PC-3 (cell line): Measurements from ENCODE around the gene CMTM6.

ENCODE experiments used
- EZH2 ChIP-seq: fragments of 300-600 bp; sonication (generic); IDR thresholded peaks from one replicate; pipeline ENCODE4 v1.6.1; 2017; ENCODE audit warnings: antibody characterized with exemption, mild to moderate bottlenecking, low read length; ENCODE audit not compliant: unreplicated experiment
- EZH2phosphoT487 ChIP-seq: fragments of 300-600 bp; sonication (generic); IDR thresholded peaks from 2 replicates; pipeline ENCODE4 v1.6.1; 2018; ENCODE audit warnings: mild to moderate bottlenecking, antibody characterized with exemption, low read length, borderline replicate concordance
- TF ChIP-seq, protein P1 (sequence below): fragments of 300-600 bp; sonication (generic); conservative IDR thresholded peaks from 2 replicates; pipeline ENCODE4 v1.5.1; 2017; ENCODE audit warnings: antibody characterized with exemption, low read depth, mild to moderate bottlenecking, low read length

DNA sequence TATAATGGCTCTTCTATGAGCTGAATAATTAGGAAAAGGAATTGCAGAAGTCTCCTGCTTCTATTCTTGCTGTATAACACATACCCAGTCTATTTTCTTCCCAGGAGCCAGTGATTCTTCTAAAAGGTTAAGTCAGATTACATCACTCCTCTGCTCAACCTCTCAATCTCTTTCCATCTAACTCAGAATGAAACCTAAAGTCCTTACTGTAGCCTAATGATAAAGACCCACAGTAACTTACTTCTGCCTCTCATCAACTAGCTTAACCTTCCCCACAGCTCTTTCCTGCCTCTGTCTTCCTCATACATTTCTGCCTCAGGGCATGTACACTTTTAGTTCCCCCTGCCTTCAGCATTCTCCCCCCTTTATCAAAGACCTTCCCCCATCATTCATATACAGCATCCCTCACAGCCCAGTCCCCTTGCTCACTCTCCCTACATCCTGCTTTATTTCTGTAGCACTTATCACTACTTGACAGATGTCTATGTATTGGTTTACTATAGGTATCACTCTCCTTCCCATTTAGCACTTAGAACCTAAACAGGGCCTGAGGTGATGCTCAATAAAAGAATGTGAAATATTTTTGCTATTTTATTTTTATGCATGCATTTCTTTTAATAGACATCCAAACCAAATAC, 28.5 kb upstream of the CMTM6 start:
- TF ChIP-seq EZH2phosphoT487, result no peak
- TF ChIP-seq, protein P1, sequence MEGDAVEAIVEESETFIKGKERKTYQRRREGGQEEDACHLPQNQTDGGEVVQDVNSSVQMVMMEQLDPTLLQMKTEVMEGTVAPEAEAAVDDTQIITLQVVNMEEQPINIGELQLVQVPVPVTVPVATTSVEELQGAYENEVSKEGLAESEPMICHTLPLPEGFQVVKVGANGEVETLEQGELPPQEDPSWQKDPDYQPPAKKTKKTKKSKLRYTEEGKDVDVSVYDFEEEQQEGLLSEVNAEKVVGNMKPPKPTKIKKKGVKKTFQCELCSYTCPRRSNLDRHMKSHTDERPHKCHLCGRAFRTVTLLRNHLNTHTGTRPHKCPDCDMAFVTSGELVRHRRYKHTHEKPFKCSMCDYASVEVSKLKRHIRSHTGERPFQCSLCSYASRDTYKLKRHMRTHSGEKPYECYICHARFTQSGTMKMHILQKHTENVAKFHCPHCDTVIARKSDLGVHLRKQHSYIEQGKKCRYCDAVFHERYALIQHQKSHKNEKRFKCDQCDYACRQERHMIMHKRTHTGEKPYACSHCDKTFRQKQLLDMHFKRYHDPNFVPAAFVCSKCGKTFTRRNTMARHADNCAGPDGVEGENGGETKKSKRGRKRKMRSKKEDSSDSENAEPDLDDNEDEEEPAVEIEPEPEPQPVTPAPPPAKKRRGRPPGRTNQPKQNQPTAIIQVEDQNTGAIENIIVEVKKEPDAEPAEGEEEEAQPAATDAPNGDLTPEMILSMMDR, result no peak
- no peak for TF ChIP-seq EZH2
